Tibial artery (tissue), 4 donors: Measurements from ENCODE around the gene AFF4.

ENCODE experiments used
- DNase-seq, 2 donors: peaks; one replicate each; pipeline ENCODE4 v3.0.0-alpha.2; 2019
- H3K27ac ChIP-seq, 2 donors: fragments of 200-600 bp; sonication (generic) in 1 of 2; 1 replicate in 1 of 2; 2 replicates in 1 of 2; pipeline ENCODE4 v1.5.1; 2018 to 2019; ENCODE audit warnings: mild to moderate bottlenecking in 1 of 2
- H3K27me3 ChIP-seq, 2 donors: fragments of 200-600 bp; sonication (generic) in 1 of 2; one replicate each; pipeline versions ENCODE4 v1.5.1 to v1.6.0; 2016 to 2019
- H3K36me3 ChIP-seq, 3 donors: fragments of 200-600 bp; sonication (generic) in 2 of 3; one replicate each; pipeline ENCODE4 v1.5.1; 2016 to 2019; ENCODE audit warnings: mild to moderate bottlenecking in 2 of 3
- H3K4me1 ChIP-seq, 4 donors: fragments of 200-600 bp; sonication (generic) in 2 of 4; 1 replicate in 3 of 4; 2 replicates in 1 of 4; pipeline ENCODE4 v1.5.1; 2016 to 2019
- H3K4me3 ChIP-seq, 2 donors: fragments of 200-600 bp; sonication (generic) in 1 of 2; 1 replicate in 1 of 2; 2 replicates in 1 of 2; pipeline ENCODE4 v1.5.1; 2018 to 2019; ENCODE audit warnings: mild to moderate bottlenecking in 2 of 2
- H3K9me3 ChIP-seq, 3 donors: fragments of 200-600 bp; sonication (generic) in 1 of 3; one replicate each; pipeline ENCODE4 v1.5.1; 2016 to 2019
- intact Hi-C: fragments of 100-400 bp; cut with DNase I; formaldehyde crosslinking; loops from one replicate; pipeline ENCODE4 v1.15.0; 2023; ENCODE audit warnings: low total_unique reads
- TF ChIP-seq, protein P1 (sequence below), 2 experiments: fragments of 200-600 bp in 1 of 2; fragments of 450-650 bp in 1 of 2; IDR thresholded peaks; one replicate each; pipeline ENCODE4 v1.5.1; 2017 to 2019; ENCODE audit warnings: antibody characterized with exemption in 2 of 2, mild to moderate bottlenecking in 1 of 2, moderate library complexity in 1 of 2

Gene AFF4

DNA sequence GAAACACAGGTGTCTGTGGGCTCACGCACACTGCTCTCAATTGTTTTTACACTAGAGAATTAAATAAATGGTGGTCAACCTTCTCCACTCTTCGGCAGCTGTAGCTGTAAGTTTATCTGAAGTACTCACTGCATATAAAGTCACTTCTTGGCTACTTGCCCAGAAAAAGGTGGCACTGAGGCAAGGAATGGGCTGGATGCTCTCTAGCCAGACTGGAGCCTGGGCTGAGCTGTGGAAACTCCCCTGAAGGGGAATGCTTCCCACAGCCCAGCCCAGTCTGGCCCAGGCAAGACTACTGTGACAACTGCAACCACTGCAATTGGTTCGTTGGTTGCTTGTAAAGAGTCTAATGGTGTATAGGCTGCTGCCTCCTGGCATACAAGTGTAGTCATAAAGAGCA is 85.5 kb downstream of the AFF4 start:
- DNase-seq, result no peak
- Histone ChIP-seq H3K36me3 (peaks cover 50 to 69% (median 55%) of the 10 kb centered on the region in 3 donors), H3K27me3 (no peaks in the 10 kb centered on the region), H3K9me3 (no peaks in the 10 kb centered on the region), H3K4me1 (peaks cover 0 to 23% (median 3%) of the 10 kb centered on the region in 4 donors), H3K4me3 (no peak overlapping the region), H3K27ac (no peak overlapping the region)
- intact Hi-C loops, result no loop called here
- TF ChIP-seq, protein P1, sequence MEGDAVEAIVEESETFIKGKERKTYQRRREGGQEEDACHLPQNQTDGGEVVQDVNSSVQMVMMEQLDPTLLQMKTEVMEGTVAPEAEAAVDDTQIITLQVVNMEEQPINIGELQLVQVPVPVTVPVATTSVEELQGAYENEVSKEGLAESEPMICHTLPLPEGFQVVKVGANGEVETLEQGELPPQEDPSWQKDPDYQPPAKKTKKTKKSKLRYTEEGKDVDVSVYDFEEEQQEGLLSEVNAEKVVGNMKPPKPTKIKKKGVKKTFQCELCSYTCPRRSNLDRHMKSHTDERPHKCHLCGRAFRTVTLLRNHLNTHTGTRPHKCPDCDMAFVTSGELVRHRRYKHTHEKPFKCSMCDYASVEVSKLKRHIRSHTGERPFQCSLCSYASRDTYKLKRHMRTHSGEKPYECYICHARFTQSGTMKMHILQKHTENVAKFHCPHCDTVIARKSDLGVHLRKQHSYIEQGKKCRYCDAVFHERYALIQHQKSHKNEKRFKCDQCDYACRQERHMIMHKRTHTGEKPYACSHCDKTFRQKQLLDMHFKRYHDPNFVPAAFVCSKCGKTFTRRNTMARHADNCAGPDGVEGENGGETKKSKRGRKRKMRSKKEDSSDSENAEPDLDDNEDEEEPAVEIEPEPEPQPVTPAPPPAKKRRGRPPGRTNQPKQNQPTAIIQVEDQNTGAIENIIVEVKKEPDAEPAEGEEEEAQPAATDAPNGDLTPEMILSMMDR (IDR thresholded peaks at IDR 0.05), result no peak

DNA sequence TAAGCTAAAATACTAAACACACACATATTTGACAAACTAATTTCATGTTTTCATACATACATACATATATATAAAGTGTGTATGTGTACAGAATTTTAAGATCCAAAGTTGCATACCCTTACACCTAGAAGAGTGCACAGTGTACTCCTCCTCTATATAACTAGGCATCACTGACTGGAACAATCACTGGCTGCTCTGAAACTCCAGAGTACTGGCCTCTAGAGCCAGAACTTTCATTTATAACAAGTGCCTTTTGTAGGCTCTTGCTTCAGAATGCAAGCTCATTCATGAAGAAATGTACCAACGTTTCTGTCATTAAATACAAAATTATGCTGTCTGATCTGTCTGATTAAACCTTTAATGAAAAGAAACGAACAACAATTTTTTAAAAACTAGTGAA is 86.0 kb downstream of the AFF4 start:
- no peak for DNase-seq
- peaks cover 49 to 65% (median 54%) of the 10 kb centered on the region in 3 donors for H3K36me3 ChIP-seq

DNA sequence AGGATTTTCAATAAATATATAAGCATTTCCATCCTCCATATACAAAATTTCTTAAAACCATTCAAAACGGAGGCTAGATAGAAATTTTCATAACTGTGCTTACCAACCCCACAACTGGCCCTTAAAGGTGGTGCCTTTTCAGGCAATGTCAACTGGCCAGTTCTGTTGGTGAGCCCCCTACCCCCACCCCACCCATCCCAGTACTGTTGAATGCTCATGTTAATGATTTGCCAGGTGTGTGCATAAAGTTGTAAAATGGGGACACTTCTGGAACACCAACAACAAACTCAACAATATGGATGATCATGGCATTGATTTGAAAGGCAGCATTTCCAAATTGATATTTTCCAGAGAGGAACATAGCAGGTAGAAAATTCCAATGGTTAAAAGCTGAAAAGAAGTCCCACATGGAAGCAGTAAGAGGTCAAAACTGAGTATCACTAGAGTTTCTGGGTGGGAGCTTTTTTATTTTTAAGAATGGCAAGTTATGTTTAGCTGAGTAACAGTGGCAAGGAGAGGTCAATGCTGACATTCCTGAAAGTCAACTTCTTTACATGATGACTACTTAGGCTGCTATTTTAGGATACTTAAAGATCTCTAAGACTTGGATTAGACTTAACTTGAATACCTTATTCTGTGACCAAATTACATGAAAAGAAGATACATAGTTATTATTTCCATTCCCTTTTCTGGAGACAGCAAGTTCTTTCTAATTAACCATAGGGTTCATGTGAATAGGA is 87.2 kb downstream of the AFF4 start:
- no peak overlapping the region for H3K27ac ChIP-seq
- no peak overlapping the region for H3K4me3 ChIP-seq
- TF ChIP-seq, protein P1 (IDR thresholded peaks at IDR 0.05), result no peak
- H3K9me3 ChIP-seq, result no peaks in the 10 kb centered on the region
- peaks cover 0 to 30% (median 5%) of the 10 kb centered on the region in 4 donors for H3K4me1 ChIP-seq
- no peak for DNase-seq
- peaks cover 39 to 58% (median 51%) of the 10 kb centered on the region in 3 donors for H3K36me3 ChIP-seq
- no peaks in the 10 kb centered on the region for H3K27me3 ChIP-seq
- intact Hi-C loops, result no loop called here

More for the DNA sequence above, 86.0 kb downstream of the AFF4 start:
- Histone ChIP-seq H3K4me3 (no peak overlapping the region), H3K27ac (no peak overlapping the region), H3K4me1 (peaks cover 0 to 28% (median 5%) of the 10 kb centered on the region in 4 donors), H3K27me3 (no peaks in the 10 kb centered on the region), H3K9me3 (no peaks in the 10 kb centered on the region)
- intact Hi-C loops, result no loop called here
- TF ChIP-seq, protein P1 (IDR thresholded peaks at IDR 0.05), result no peak

DNA sequence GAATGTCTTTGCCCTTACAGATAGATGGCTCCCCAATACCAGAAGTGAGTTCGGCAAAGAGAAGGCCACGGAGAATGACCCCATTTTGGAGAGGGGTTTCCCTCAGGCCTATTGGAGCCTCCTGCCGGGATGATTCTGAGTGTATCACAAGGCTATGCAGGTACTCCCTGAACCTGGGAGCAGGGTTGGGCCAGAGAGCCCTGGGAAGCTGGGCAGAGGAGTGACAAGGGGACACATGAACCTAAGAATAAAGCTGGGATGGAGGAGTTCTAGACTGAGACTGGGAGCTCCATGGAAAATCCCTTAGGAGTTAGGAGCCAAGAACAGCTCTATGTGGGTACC is 89.5 kb downstream of the AFF4 start:
- H3K27ac ChIP-seq, result no peak overlapping the region

DNA sequence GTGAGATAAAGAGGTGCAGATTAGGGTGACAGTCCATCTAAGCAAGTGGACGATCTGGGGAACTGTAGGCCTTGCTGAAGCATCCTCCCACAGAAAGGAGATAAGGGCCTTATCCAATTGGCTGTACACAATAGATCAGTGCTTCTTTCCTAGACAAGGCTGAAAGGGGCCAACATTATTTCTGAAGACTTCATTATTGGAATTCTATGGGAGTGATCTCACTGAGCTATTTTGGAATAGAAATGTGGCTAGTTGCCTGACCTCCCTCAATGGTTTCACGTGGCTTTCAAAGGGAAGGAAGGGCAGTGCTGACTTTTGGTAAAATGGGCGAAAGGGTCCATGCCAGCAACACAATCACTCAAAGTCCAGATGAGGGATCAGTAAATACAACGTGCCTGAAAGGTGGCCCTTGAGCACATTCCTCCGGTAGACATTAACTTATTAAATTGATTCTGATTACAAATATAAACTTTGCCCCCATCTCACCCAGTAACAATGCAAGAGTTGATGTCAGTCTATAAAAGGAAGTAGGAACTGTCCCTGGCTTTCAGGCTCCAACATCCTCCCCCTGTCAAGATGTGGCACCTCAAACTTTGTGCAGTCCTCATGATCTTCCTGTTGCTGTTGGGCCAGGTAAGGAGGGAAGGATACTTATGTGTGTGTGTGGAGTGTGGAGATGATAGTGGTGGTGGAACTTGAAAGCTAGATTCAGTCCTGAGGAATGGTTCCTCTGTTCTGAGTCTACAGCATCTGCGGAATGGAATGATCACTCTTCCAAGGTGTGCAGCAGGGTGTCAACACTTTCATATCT is 90.1 kb downstream of the AFF4 start, which contains the start of gene LEAP2:
Gene LEAP2 (plus strand): TSS at position 550 of the 811 bp plus-strand sequence. CDS start 27 bp downstream, at position 577.
- no peak for DNase-seq
- intact Hi-C loops, result no loop called here
- Histone ChIP-seq H3K36me3 (peaks cover 16 to 55% (median 38%) of the 10 kb centered on the region in 3 donors), H3K9me3 (no peaks in the 10 kb centered on the region), H3K27ac (no peak within 1 kb of the TSS), H3K4me3 (no peak within 1 kb of the TSS), H3K27me3 (no peaks in the 10 kb centered on the region), H3K4me1 (peaks cover 0 to 30% (median 5%) of the 10 kb centered on the region in 4 donors)
- TF ChIP-seq, protein P1 (IDR thresholded peaks at IDR 0.05), result no peak

More for the DNA sequence above, 89.5 kb downstream of the AFF4 start:
- intact Hi-C loops, result no loop called here
- peaks cover 0 to 30% (median 5%) of the 10 kb centered on the region in 4 donors for H3K4me1 ChIP-seq
- no peak for DNase-seq
- peaks cover 18 to 55% (median 39%) of the 10 kb centered on the region in 3 donors for H3K36me3 ChIP-seq
- H3K4me3 ChIP-seq, result no peak overlapping the region
- H3K27me3 ChIP-seq, result no peaks in the 10 kb centered on the region
- no peaks in the 10 kb centered on the region for H3K9me3 ChIP-seq
- TF ChIP-seq, protein P1 (IDR thresholded peaks at IDR 0.05), result no peak
